DMS153 treated with DMSO at 0.1 percent for 48 hours (cell line): ENCODE measurements around the gene SMIM41.

ENCODE experiments used
- DNase-seq: peaks from one replicate; lab custom pipeline; 2025; ENCODE audit not compliant: unreplicated experiment; lab: John Stamatoyannopoulos, UW

Gene SMIM41

DNA sequence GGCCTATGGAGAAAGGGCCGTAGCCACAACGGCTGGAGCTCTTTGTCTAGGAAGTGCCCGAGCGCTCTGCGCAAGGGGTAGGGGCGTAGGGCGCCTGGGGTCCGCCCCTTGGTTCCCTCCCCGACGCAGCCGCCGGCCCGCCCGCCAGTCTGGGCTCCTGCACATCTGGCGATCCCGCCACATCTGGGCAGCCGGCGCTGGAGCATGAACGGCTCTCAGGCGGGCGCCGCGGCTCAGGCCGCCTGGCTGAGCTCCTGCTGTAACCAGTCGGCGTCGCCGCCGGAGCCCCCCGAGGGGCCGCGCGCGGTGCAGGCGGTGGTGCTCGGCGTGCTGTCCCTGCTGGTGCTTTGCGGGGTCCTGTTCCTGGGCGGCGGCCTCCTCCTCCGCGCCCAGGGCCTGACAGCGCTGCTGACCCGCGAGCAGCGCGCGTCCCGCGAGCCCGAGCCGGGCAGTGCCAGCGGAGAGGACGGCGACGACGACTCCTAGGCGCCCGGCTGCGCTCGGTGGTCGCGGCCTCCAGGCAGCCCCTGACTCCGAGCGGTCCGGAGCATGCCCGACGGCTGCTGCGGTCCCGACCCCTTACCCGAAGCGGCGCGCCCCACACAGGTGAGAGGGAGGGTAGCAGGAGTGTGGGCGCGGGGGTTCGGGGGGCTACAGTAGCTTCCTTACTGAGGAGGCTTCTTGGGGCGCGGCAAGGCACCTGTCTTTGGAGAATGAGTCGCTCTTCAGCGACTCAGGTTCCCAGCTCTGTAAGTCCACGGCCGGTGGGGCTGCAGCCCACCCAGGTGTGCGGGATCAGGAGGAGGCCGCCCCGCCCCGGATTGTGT, at the start of gene SMIM41:
Gene SMIM41 (plus strand): TSS at position 129 of the 827 bp plus-strand sequence. CDS start 76 bp downstream, at position 205.
- DNase-seq: no peak

DNA sequence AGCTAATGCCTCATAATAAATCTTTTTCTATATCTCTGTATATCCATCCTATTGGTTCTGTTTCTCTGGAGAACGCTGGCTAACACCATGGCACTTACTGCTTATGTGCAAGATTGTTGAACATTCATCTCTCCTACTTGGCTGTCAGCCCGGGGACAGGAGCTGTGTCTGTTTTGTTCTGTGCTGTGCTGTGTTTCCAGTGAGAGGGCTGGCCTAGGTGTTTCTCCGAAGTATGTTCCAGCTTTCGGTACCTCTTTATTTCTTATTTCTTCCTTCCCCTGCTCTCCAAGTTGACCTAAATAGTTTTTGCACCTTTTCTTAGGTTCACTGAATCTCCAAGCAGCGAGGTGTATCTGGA, 47.1 kb upstream of the SMIM41 start:
- DNase-seq: no peak

DNA sequence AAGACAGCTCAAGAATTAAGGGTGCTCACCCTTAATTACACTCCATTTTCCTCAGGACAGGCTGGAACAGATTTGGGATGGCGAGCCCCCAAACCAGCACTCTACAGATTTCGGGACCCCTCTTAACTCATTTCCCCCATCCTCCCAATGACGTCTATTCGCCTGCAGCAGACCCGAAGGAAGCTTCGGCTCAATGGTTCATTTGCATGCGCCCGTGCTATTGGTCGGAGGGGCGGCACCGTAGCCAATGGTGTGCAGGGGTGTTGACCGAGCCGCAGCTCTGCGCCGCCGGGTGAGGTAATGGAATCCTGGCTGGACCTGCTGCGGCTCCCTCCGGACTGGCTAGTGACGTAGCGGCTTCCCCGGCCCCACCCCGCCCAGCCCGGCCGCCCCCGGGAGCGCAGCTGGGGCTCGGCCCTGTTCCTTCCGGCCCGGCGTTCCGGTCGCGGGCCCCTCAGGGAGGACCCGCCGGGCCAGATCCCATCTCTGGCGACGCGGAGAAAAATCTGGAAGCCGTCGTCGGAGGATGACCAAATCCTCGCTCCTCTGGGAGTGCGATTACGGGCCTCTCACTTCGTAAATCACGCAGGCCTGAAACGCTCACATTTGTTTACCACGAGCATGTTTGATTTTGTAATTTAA, 46.6 kb upstream of the SMIM41 start:
- DNase-seq: peak; percentile 95

DNA sequence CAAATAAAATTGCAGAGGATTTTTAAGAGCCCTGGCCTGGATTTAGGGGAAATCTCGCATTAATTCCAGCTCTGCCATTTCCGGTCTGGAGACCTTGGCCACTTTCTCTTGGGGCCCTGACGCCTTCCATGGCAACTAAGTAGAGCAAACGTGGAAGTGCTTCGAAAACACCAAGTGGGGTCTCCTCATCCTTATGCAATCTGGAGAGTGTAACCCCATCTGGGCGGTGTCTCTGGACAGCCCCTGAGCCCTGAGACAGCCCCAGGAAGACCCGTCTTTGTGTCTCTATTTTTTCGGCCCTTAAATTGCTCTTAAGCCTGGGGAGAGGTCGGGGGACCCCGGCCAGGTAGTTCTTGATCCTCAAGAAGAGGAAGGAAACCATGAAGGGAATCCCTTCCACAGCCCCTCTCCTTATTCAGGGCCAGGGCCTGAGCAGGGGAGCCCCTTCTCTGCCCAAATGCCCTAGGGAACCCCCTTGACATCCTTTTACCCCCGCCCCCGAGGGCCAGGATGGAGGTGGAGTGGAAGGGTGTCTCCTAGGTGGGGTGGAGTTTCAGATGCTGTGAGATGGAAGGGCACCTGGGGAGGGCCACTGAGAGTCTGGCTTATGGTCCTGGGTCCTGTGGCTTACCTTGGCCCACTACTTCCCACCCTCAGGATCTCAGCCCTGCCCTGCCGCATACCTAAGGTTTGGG, 45.9 kb upstream of the SMIM41 start:
- DNase-seq: no peak

DNA sequence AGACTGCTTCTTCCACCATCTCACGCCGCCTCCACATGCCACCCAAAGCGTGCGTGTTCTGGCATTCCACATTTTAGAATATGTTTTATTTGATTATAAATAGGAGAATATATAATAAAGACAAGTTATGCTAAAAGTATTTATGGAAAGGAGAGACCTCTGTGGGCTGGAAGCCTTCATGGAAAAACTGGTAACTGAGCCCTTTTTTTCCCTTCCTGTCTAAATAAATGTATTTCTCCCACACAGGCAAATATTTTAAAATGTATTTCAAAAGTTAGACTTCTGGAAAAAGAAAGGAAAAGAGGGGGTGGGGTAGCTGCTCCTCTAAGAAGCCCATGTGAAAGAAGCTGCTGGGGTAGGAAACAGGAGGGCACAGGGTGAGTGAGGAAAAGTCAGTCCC, 44.3 kb upstream of the SMIM41 start:
- no peak for DNase-seq

DNA sequence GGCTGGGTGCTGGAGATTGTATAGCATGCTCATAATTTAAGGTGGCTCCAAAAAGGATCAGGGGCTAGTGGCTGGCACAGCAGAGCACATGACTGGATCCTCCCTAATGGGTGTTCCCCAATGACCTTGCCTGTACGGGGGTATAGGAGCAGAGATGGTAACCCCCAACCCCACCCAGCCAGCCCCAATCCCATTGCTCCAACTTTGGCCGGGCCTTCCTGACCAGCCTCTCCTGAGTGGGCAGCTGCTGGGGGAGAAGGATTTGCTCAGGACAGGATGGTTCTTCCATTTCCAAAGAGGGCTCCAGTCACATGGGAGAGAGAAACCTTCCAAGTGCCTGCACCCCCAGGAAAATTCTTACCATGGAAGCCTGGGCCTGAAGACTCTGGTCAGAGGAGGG, 43.6 kb upstream of the SMIM41 start:
- DNase-seq: no peak

DNA sequence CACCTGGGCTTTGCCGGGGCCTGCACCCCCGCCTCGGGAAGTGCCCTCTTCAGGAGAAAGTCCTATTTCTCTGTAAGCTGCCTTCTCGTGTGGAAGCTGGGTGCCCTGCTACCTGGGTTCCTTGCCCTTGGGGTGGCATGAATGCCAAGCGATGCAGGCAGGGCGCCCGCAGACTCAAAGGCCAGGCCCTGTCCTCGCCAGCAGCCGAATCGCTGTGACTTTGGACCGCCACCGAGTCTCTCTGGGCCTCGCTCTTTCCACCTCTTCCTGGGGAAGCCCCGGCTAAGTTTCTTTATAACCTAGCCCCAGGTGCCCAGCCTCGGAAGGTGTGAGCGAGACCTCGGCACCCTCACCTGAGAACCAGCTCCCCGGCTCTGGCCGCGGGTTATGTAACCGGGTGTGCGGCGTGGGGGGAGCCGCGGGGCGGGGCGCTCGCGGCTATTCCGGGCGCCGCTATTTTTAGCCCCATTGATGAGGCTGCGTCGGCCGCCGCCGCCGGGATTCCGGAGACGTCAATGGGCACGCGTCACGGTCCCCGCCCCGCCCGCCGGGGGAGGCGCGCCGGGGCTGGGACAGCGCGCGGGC, 42.8 kb upstream of the SMIM41 start:
- DNase-seq: peak; percentile 22

DNA sequence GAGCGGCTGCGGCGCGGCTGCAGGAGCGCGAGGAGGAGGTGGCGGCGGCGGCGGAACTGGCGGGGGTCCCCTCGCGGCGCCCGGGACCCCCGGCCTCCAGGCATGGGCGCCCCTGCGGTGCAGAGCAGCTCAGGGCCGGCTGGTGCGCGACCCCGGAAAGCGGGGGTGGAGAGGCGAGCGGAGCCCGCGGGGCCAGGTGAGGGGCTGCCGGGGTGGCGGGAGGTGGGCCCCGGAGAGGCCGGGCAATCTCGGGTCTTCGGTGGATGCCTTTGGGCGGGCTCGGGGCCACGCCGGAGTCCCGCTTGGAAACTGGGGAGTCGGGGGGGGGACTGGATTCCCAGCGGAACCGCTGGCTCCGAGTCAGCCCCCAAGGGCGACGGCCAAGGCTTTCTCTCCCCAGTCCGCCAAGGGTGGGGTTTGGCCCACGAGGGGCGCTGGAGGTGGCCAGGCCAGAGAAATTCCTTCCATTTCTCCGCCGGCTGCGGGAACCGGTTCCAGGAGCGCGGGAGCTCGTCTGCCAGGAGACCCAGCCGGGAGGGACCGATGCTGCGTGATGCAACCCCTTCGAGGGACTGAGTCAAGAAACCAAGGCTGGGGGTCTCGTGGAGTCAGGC, 42.1 kb upstream of the SMIM41 start:
- DNase-seq: no peak

DNA sequence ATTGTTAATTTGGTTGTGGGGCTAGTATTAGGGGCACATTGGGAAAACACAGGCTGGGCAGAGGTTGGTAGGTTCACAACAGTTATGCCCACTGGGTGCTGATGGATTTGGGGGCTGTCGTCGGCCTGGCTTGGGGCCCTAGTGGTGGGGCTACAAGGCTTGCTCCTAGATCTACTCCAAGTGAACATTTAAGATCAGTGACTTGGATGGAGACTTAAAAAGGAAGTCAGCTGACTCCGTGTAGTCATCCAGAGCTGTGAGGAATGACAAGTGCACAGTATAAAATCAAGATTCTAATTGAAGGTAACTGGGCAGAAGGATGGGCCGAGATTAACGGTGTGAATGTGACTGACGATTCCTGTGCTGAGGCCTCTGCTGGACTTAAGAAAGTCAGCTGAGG, 41.1 kb upstream of the SMIM41 start:
- no peak for DNase-seq

DNA sequence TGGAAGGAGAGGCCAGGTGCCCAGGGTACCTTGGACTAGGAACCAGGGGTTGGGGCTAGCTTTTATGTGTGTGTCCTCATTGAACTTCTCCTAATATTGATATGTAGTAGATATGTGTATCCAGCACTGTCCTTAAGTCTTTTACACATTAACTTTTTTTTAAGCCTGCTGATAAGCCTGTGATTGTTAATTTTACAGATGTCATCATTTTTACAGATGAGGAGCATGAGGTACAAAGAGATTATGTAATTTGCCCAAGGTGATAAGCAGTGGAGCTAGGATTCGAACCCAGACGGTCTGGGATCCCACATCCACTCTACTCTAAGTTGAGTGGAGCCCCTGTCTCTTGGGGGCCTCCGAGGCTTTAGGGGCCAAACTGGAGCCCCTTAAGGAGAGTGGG, 38.5 kb upstream of the SMIM41 start:
- no peak for DNase-seq

DNA sequence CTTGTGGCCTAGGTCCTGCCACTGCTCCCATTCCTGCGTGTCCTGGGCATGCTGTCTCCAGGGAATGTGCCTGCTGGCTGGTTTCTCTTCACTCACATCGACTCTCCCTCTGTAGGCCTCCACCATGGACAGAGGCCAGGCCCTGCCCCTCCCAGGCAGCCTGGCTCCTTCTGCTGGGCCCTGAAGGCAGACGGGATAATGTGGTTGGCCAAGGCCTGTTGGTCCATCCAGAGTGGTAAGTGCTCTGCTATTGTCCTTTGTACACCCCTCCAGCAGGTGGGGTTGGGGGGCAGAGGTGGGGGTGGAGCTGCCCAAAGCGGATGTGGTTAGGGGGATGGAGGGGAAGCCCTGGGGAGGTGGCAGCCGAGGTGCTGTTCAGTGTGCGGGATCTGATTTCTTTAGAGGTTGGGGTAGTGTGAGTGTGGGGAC, 37.8 kb upstream of the SMIM41 start:
- no peak for DNase-seq

DNA sequence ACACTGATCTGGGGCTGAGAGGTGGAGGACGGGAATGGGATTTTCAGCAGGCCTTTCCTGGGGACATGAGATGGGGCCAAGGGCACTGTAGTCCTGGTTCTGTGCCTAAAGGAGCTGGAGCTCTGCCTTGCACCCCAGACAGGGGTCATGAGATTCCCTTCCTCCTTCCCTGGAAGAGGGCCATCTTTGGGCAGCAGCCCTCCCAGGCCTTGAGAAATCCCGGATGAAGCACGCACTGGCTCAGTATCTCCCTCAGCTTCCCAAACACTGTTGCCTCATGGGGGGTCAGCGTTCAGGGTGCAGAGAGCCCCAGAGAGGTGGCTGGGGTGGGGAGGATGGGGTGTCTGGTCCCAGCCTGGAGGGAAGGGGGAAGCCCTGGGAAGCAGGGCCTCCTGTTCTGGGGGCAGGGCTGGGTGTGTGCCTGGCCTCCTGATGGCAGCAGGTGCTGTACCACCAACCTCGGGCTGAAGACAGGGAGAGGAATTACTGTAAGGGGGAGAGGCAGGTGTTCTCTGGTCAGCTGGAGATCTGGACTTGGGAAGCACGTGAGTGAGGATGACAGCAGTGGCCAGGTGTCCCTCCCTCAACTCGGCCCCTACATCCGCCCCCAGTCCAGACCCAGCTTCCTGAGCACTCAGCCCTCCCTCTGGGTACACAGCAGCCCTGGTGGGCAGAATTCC, 36.7 kb upstream of the SMIM41 start:
- no peak for DNase-seq

DNA sequence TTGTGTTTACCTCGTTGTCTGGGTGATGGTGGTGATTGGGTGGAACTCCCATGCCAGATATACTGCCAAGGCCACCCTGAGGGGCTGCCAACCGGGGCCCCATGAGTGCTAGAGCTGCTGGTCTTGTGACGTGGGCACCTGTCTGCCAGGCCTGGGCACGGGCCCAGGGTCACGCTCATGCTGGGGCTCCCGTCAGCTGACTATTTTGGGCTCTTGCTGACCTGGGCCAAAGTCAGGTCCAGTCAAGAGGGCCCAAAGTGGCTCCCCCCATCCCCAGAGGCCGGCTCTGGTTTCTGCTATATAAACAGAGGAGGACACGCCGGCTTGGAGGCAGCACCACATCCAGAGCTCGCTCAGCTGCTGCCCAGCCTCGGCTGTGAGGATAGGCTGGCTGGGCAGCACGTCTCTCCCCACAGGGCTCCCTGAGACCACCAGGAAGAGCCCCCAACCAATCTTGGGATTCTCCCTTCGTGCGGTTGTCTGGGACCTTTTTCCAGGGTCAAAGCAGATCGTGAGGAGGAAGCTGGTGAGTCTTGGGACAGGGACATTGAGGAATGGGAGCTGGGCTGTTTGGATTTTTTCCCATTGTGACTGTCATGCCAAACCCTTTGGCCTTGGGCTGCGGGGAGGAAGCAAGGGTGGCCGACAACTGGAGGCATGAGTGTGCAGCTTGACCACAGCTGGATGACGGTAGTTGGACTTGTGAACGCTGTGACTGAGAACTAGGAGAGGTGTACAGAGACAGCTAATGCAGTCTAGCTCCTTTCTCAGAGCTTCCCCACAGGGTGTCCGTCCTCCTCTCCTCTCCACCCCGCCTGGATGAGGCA, 35.9 kb upstream of the SMIM41 start:
- DNase-seq: no peak

DNA sequence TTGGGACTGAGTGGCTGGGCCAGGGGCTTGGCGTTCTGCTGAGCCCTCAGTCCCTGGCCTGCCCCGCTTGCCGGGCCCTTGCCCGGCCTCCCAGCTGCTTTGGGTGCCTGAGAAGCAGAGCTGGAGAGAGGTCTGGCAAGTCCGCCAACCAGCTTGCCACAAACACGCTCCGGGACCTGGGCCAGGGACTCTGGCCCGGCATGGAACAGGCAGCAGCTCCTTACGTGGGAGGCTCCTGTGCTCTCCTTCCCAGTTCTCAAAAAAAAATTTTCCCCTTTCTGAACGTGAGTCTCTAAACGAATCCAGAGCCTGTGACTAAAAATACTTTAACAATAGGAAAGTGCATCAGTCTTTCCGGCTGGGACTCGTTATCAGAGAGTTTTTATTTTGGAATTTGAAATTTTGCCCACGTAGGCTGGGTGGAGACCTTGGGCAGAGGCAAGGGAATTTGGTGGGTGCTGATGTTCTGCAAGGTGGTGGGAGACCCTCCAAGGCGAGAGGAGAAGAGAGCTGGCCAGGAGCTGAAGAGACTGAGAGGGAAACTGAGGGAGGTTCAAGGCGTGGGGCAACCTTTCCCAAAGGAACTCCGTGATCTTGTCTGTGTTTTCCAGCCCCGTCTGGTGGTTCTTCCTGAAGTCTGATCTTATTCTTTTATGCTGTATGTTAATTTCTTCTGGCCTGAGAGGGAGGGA, 35.1 kb upstream of the SMIM41 start:
- DNase-seq: no peak

DNA sequence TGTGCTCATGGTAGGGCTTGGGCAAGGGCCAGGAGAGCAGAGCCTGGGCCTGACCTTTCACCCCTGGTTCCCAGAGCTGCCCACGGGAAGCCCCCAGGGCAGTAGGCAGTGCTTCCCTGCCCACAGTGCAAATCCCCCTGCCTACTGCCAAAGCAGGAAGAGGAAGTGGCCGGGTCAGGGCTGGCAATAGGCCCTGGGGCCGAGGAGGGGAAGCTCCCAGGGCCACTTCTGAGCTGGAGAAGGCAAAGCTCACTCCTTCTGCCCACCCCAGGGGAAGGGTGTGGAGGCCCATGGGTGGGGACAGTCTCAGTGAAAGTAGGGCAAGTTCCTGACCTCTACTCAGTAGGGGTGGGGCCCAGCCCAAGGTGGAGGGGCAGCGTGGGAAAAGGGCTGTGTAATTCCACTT, 33.7 kb upstream of the SMIM41 start:
- DNase-seq: no peak

DNA sequence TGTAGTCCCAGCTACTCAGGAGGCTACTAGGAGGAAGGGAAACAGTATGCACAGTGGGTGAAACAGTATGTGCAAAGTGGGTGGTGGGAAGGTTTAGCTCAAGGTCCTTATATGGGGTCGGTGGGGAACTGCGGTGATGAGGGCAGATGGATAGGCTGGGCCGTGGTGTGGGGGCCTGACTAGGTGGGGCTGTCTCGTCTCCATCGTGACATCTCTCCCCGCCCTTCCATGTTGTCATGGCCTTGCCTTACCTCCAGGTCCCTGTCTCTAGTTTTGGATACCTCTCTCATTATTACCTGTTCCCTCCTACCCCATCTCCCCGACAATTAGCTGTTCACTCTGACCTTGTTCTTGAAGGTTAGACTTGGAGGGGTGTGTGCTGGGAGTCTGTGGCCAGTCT, 32.6 kb upstream of the SMIM41 start:
- no peak for DNase-seq

DNA sequence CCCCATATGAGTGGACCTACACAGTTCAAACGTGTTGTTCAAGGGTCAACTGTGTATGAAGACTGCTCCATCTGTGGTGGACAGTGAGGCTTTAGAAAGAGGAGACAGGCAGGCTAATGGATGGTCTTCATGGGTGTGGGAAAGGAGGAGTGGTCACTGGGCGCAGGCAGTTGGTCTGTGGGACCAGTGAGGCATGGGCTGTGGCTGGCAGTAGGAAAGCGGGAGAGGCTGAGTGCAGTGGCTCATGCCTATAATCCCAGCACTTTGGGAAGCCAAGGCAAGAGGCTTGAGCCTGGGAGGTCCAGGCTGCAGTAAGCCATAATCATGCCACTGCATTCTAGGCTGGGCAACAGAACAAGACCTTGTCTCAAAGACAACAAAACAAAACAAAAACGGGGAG, 30.2 kb upstream of the SMIM41 start:
- DNase-seq: no peak

DNA sequence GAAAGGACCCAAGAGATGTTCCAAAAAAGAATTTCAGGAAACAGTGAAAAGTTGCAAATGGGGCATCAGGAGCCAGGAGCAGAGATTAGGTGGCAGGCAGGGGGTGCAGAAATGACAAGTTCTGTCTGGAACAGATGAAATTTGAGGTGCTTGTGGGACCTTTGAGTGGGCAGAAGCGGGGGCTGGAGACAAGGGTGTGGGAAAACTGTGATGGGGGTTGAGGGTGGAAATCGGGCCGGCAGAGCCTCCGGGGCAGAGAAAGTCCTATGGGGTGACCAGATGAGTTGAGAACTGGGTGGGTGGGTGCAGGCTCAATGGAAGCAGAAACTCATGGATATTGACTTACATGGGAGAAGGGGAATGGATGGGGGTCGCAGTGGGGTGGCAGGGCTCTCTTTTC, 29.8 kb upstream of the SMIM41 start:
- DNase-seq: no peak

DNA sequence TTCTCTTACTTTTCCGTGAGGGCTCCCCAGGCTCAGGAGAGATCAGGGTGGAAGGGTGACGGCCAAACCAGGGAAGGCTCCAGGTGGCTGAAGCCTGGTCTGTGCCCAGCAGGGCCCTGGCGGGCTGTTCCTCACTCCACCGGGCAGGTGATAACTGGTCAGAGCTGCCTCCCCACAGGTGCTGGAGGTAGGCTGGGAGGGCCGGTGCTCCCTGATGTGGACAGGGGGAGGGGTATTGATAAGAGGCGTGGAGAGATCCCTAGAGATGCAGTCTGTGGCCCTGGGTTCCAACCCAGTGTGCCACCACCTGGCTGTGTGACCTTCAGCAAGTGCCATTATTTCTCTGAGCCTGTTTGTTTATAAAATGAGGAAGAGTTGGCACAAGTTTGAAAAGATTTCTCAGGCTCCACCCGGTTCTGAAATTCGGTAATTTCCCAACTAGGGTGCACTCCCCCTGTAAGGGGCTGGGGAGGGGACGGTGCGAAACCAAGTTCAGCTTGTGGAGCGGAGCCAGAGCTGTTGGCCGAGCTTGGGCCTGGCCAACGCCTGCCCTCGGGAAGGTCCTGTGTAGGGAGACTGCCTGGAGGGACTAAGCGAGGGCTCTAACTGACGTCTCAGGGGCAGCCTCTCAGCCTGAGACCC, 29.3 kb upstream of the SMIM41 start:
- DNase-seq: no peak
